Measurements from ENCODE around the gene TTC28.

The TTC28 gene

GRCh38 chr22:28001171-28001835 lies 678.3 kb downstream of the TTC28 start:
- DNase-seq (ENCODE audit: low spot score) = no peak

- no peak for DNase-seq (ENCODE audit: low spot score)
Measured at GRCh38 chr22:28000361-28000760, 679.3 kb downstream of the TTC28 start.

- no peak for DNase-seq (ENCODE audit: low spot score)
Measured at GRCh38 chr22:27999876-28000275, 679.8 kb downstream of the TTC28 start.

- no peak for DNase-seq (ENCODE audit: low spot score)
Measured at GRCh38 chr22:27998511-27999410, 680.9 kb downstream of the TTC28 start.

GRCh38 chr22:27997538-27997937 lies 682.1 kb downstream of the TTC28 start:
- no peak for DNase-seq (ENCODE audit: low spot score)

GRCh38 chr22:27996981-27997380 lies 682.7 kb downstream of the TTC28 start:
- DNase-seq (ENCODE audit: low spot score) = no peak

GRCh38 chr22:27996529-27996925 lies 683.1 kb downstream of the TTC28 start:
- DNase-seq (ENCODE audit: low spot score) = no peak

- DNase-seq (ENCODE audit: low spot score) = no peak
Measured at GRCh38 chr22:27995801-27996528, 683.7 kb downstream of the TTC28 start.

- DNase-seq (ENCODE audit: low spot score) = no peak
Measured at GRCh38 chr22:27994481-27995331, 684.9 kb downstream of the TTC28 start.

- DNase-seq (ENCODE audit: low spot score) = no peak
Measured at GRCh38 chr22:27993774-27994350, 685.8 kb downstream of the TTC28 start.

- no peak for DNase-seq (ENCODE audit: low spot score)
Measured at GRCh38 chr22:27993201-27993635, 686.4 kb downstream of the TTC28 start.

GRCh38 chr22:27992294-27993165 lies 687.1 kb downstream of the TTC28 start:
- DNase-seq (ENCODE audit: low spot score) = no peak

GRCh38 chr22:27991586-27992293 lies 687.9 kb downstream of the TTC28 start:
- no peak for DNase-seq (ENCODE audit: low spot score)

- DNase-seq (ENCODE audit: low spot score) = no peak
Measured at GRCh38 chr22:27990879-27991278, 688.8 kb downstream of the TTC28 start.

GRCh38 chr22:27990451-27990840 lies 689.2 kb downstream of the TTC28 start:
- no peak for DNase-seq (ENCODE audit: low spot score)

- no peak for DNase-seq (ENCODE audit: low spot score)
Measured at GRCh38 chr22:27989758-27990450, 689.7 kb downstream of the TTC28 start.

- DNase-seq (ENCODE audit: low spot score) = no peak
Measured at GRCh38 chr22:27988704-27989103, 690.9 kb downstream of the TTC28 start.

- DNase-seq (ENCODE audit: low spot score) = no peak
Measured at GRCh38 chr22:27987557-27987956, 692.1 kb downstream of the TTC28 start.

- DNase-seq (ENCODE audit: low spot score) = no peak
Measured at GRCh38 chr22:27986937-27987336, 692.7 kb downstream of the TTC28 start.

Measured in CD4-positive, alpha-beta T cell treated with Interleukin-6 at 100 ng/mL for 8 hours (primary cell).